GM12878 (cell line): ENCODE measurements around the gene RASSF6. TPM values are rescaled to one million over a fixed set of nuclear protein-coding genes. Genes with fewer than 3 reads are reported as not detected.
A peak's percentile ranks its signal among the peaks of the same experiment; 100 is the strongest.

Experiments used
- ASH2L ChIP-seq: fragments of 300-600, 200-600 bp; sonication (generic); IDR thresholded peaks from 2 replicates; pipeline ENCODE4 v1.6.1; 2017; ENCODE audit warnings: low read depth, mild to moderate bottlenecking, borderline replicate concordance
- ATF2 ChIP-seq: IDR thresholded peaks from 2 replicates; pipeline ENCODE4 v1.6.1; 2012; ENCODE audit warnings: low read length, inconsistent platforms
- ATF7 ChIP-seq: fragments of 450-650 bp; IDR thresholded peaks from 2 replicates; pipeline ENCODE4 v1.6.1; 2016; ENCODE audit warnings: low read depth, mild to moderate bottlenecking
- BACH1 ChIP-seq: fragments of 450-650 bp; IDR thresholded peaks from 2 replicates; pipeline ENCODE4 v1.6.1; 2017; ENCODE audit warnings: mild to moderate bottlenecking, borderline replicate concordance
- BCL11A ChIP-seq: IDR thresholded peaks from 2 replicates; pipeline ENCODE4 v1.6.1; 2011; ENCODE audit warnings: low read depth, low read length
- CBX5 ChIP-seq: sonication (generic); IDR thresholded peaks from 2 replicates; pipeline ENCODE4 v1.6.1; 2016; ENCODE audit warnings: low read depth, moderate library complexity, mild to moderate bottlenecking, inconsistent platforms
- CREM ChIP-seq: IDR thresholded peaks from 2 replicates; pipeline ENCODE4 v1.6.1; 2014; ENCODE audit warnings: antibody characterized with exemption, low read depth
- EZH2 ChIP-seq: IDR thresholded peaks from 2 replicates; pipeline ENCODE4 v1.6.1; 2012; ENCODE audit warnings: low read depth, mild to moderate bottlenecking, control low read depth, inconsistent platforms, low read length, borderline replicate concordance; ENCODE audit not compliant: control insufficient read depth
- GABPA ChIP-seq: IDR thresholded peaks from 2 replicates; pipeline ENCODE4 v1.6.1; 2014; ENCODE audit warnings: antibody characterized with exemption, low read depth, mild to moderate bottlenecking, inconsistent platforms
- GATAD2B ChIP-seq: fragments of 450-650 bp; conservative IDR thresholded peaks from 2 replicates; pipeline ENCODE4 v1.6.1; 2017; ENCODE audit warnings: low read depth, mild to moderate bottlenecking, moderate library complexity
- IRF4 ChIP-seq: IDR thresholded peaks from 2 replicates; pipeline ENCODE4 v1.6.1; 2011; ENCODE audit warnings: low read depth, low read length
- KLF5 ChIP-seq: fragments of 450-650 bp; IDR thresholded peaks from 2 replicates; pipeline ENCODE4 v1.6.1; 2014; ENCODE audit warnings: mild to moderate bottlenecking; ENCODE audit not compliant: partially characterized antibody
- MEF2A ChIP-seq: IDR thresholded peaks from 2 replicates; pipeline ENCODE4 v1.6.1; 2011; ENCODE audit warnings: low read depth, mild to moderate bottlenecking, low read length, moderate library complexity; ENCODE audit not compliant: insufficient read depth
- MTA3 ChIP-seq: IDR thresholded peaks from 2 replicates; pipeline ENCODE4 v1.6.1; 2012; ENCODE audit warnings: low read length, inconsistent platforms, borderline replicate concordance
- NR2C1 ChIP-seq: fragments of 450-650 bp; IDR thresholded peaks from 2 replicates; pipeline ENCODE4 v1.6.1; 2017; ENCODE audit warnings: antibody characterized with exemption, mild to moderate bottlenecking, moderate library complexity
- POLR2AphosphoS2 ChIP-seq: IDR thresholded peaks from 2 replicates; pipeline ENCODE4 v1.6.1; 2011; ENCODE audit warnings: low read depth, mild to moderate bottlenecking, low read length, improper control_type of control experiment, moderate library complexity
- SMC3 ChIP-seq: IDR thresholded peaks from 2 replicates; pipeline ENCODE4 v1.6.1; 2011; ENCODE audit warnings: low read length, improper control_type of control experiment, borderline replicate concordance
- SP1 ChIP-seq: IDR thresholded peaks from one replicate; pipeline ENCODE4 v1.6.1; 2011; ENCODE audit warnings: low read depth, low read length
- STAT1 ChIP-seq: fragments of 450-650 bp; conservative IDR thresholded peaks from 2 replicates; pipeline ENCODE4 v1.6.1; 2014; ENCODE audit warnings: antibody characterized with exemption, mild to moderate bottlenecking
- STAT3 ChIP-seq: IDR thresholded peaks from 2 replicates; pipeline ENCODE4 v1.6.1; 2011; ENCODE audit warnings: low read depth, low read length, improper control_type of control experiment
- ZBTB40 ChIP-seq: fragments of 450-650 bp; IDR thresholded peaks from 2 replicates; pipeline ENCODE4 v1.6.1; 2016; ENCODE audit warnings: mild to moderate bottlenecking, moderate library complexity, borderline replicate concordance
- polyA plus RNA-seq, 11 experiments: library from polyadenylated mRNA; depleted of rRNA in 4 of 11; unstranded in 6 of 11; stranded (reverse) in 5 of 11; fragments of >200 nt; fragmentation: Nextera tagmentation in 4 of 11; fragmentation: Illumina TruSeq in 1 of 11; extraction: Ambion mirVana in 4 of 11; extraction: Trizol in 1 of 11; gene quantifications; 1 replicate in 1 of 11; 2 replicates in 10 of 11; pipeline versions ENCODE4 v1.2.1 to v1.2.3, GENCODE V29; 2011 to 2016; ENCODE audit warnings: inconsistent platforms in 2 of 11, missing spikeins in 2 of 11, low read depth in 1 of 11
- total RNA-seq, 4 experiments: library from RNA; depleted of rRNA in 3 of 4; stranded (reverse); fragments of >200 nt in 3 of 4; fragmentation: Illumina TruSeq in 1 of 4; extraction: Trizol in 1 of 4; gene quantifications; 2 replicates each; pipeline versions ENCODE4 v1.2.1 to v1.2.3, GENCODE V29; 2013 to 2021
- TF ChIP-seq, protein P1 (sequence below): fragments of 450-650 bp; IDR thresholded peaks from 2 replicates; pipeline ENCODE4 v1.6.1; 2016; ENCODE audit warnings: mild to moderate bottlenecking

Gene RASSF6
- total and polyA plus RNA-seq, 10 of the 15 experiments (the other 5 are each of a cell fraction or from before 2014, with no cell fraction given) = 0.28 to 2.9 (median 0.54) TPM

- TF ChIP-seq MTA3 (peak; percentile 36; the same call in 1 of the 2 replicates), KLF5 (peak; percentile 83), EZH2 (no peak), NR2C1 (peak; percentile 4; the same call in 1 of the 2 replicates), CREM (peak; percentile 71), GABPA (0 out of 2 replicates have a peak, but pooled peaks have one; percentile 40), IRF4 (peak; percentile 90), SP1 (no peak), BCL11A (peak; percentile 100), GATAD2B (peak; percentile 71), POLR2AphosphoS2 (no peak), ATF7 (peak; percentile 95), SMC3 (no peak; the same call in 1 of the 2 replicates), STAT3 (no peak), CBX5 (peak; percentile 45; the same call in 1 of the 2 replicates), ZBTB40 (peak; percentile 51; the same call in 1 of the 2 replicates), BACH1 (peak; percentile 99), ASH2L (0 out of 2 replicates have a peak, but pooled peaks have one; percentile 75), ATF2 (peak; percentile 89), MEF2A (0 out of 2 replicates have a peak, but pooled peaks have one; percentile 20), STAT1 (no peak)
- TF ChIP-seq, protein P1, sequence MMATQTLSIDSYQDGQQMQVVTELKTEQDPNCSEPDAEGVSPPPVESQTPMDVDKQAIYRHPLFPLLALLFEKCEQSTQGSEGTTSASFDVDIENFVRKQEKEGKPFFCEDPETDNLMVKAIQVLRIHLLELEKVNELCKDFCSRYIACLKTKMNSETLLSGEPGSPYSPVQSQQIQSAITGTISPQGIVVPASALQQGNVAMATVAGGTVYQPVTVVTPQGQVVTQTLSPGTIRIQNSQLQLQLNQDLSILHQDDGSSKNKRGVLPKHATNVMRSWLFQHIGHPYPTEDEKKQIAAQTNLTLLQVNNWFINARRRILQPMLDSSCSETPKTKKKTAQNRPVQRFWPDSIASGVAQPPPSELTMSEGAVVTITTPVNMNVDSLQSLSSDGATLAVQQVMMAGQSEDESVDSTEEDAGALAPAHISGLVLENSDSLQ = peak; percentile 78
These were observed 30.1 kb downstream of the RASSF6 start (continued) for GRCh38 chr4:73589887-73590801.
